T-helper 22 cell (primary cell): ENCODE results near the gene GIPC1.
A peak's percentile ranks its signal among the peaks of the same experiment; 100 is the strongest.

Experiments used
- DNase-seq: peaks from one replicate; pipeline ENCODE4 v3.0.0-alpha.2; 2020; ENCODE audit warnings: low read depth

The GIPC1 gene

DNA sequence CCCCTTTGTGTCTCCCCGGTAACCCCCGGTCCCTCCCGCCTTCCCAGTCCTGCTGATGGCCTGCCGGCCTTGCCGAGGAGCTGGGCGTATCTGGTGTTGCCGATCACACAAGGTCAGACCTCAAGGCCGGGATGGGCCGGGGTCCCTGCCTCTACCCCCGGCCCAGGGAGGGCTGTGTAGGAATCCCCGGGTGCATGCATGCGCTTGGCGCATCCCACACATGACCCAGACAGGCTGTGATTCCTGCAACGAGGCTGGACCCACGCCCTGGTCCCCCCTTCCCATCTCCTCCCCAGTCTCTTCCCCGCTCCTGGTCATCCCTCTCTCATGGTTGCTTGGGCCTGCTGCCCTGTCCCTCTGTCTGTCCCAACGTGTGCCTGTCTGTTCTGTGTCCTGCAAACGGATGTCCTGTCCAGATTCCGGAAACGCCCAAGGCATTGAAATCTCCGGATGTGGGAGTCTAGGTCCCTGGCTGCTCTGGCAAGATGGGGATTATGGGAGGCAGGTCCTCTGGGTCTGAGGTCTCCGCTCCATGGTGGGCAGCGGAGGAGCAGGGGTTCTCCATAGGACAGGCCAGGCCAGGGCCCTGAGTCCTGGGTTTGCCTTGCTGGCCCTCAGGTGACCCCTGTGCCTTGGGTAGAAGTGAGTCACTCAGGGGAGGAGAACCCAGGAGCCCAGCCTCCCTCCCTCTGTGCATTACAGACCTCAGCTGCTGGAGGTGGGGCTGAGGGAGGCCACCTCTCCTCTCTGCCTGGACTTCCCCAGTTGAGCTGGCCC, 61.2 kb downstream of the GIPC1 start:
- no peak for DNase-seq

DNA sequence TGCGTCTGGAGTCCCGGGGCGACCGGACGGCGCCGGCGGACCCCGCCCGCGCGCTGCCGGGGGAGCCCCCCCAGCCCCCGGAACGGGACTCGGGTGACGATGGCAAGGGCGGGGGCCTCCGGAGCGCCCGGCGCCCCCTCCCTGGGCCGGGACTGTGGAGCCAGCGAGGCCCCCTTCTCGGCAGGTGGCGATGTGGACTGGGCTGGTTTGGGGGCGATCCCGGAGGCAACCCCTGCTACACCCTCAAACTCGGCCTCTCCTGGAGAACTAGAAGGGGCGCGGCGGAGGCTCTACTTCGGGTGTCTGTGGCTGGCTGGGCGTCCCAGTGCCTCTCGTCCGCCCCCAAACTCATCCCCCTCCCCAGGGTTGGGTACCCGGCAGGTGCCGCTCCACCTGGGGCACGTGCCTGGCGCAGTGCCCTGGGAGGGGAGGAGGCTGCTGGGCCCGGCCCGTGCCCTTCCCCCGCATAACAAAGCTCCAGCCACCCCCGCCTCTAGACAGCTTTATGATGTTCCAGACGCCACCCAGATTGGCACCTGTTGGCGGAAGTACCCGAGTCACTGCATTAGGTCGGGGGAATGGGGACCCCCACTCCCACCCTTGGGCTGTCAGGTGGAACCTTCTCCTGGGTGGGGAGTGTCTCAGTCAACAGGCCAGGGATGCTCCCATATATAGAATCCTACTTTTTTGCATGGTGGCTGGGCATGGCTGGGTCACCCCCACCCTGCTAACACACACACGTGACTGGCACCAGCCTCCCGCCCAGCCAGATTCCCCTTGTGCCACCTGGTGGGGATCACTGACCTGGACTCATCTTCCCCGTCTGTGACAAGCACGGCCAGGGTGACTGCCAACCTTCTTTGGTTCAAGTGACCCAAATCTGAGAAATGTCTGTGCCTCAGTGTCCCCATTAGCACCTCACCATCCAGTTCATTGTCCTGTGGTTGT, 62.1 kb downstream of the GIPC1 start:
- DNase-seq = peak; percentile 19

- DNase-seq = peak; percentile 21
Observed at GRCh38 chr19:14432791-14433553, 63.0 kb downstream of the GIPC1 start, which contains the start of gene PKN1. PKN1 (plus strand) TSS chr19:14433306; CDS start chr19:14433522, 216 bp downstream.

DNA sequence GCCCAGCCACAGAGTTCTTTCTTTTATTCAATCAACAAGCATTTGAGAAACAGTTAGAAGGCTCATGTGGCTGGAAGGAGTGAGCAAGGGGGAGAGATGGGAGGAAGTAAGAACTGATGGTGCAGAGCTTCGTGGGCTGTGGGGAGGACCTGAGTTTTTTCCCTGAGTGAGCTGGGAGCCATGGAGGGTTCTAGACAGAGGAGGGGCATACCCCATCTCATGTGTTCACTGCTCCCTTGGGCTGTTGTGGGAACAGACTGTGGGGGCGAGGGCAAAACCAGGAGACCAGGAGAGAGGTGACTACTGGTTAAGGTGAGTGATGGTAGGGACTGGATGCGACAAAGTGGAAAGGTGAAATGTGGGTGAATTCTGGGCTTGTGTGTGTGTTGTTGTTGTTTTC, 65.2 kb downstream of the GIPC1 start:
- DNase-seq = no peak

- no peak for DNase-seq
Observed at GRCh38 chr19:14428882-14429416, 67.0 kb downstream of the GIPC1 start.
